A549 (cell line): ENCODE results near the gene SNX3. TPM values are rescaled to one million over a fixed set of nuclear protein-coding genes. Genes with fewer than 3 reads are reported as not detected.

Experiments used
- ATAC-seq, 2 experiments: fragments of 200-7000 bp in 1 of 2; fragments of >200 bp in 1 of 2; cut with Nextera tagmentation in 1 of 2; cut with Tn5 transposase in 1 of 2; 3 replicates each; pipeline versions ENCODE4 v1.8.0 to v1.9.1; 2018 to 2020; ENCODE audit warnings: mild to moderate bottlenecking in 1 of 2, moderate library complexity in 1 of 2
- CTCF ChIA-PET: fragments of 300-600 bp; sonication (Branson Sonifier 250); formaldehyde crosslinking; extraction: SDS; loops from one replicate; lab custom pipeline; 2021; ENCODE audit warnings: antibody characterized with exemption, inconsistent platforms; lab: Yijun Ruan, JAX
- POLR2A ChIA-PET: fragments of 350-600 bp; formaldehyde crosslinking; extraction: SDS; loops from one replicate; lab custom pipeline; 2021; ENCODE audit warnings: antibody characterized with exemption, inconsistent platforms; lab: Yijun Ruan, JAX
- DNase-seq, 2 experiments: peaks; one replicate each; pipeline versions ENCODE4 v3.0.0 to v3.0.0-alpha.2; 2011 to 2016; ENCODE audit warnings: low read depth in 1 of 2, low spot score in 1 of 2
- FAIRE-seq: peaks from 2 replicates; lab custom pipeline; 2011; peaks lifted over from hg19 to GRCh38; lab: Jason Lieb, UNC
- H3K27ac ChIP-seq, 2 experiments: fragments of >200 bp; sonication (Bioruptor Twin); formaldehyde crosslinking; 3 replicates each; pipeline ENCODE4 v1.5.1; 2016 to 2017
- H3K4me1 ChIP-seq: fragments of >200 bp; sonication (Bioruptor Twin); formaldehyde crosslinking; 3 replicates; pipeline ENCODE4 v1.6.1; 2016
- H3K4me2 ChIP-seq: fragments of >200 bp; sonication (Bioruptor Twin); formaldehyde crosslinking; 3 replicates; pipeline ENCODE4 v1.6.1; 2016
- H3K4me3 ChIP-seq: fragments of >200 bp; sonication (Bioruptor Twin); formaldehyde crosslinking; 3 replicates; pipeline ENCODE4 v1.5.1; 2016
- H3K9me3 ChIP-seq: fragments of >200 bp; sonication (Bioruptor Twin); formaldehyde crosslinking; 3 replicates; pipeline ENCODE4 v1.6.1; 2016
- ATOH8 ChIP-seq: fragments of 250-450 bp; sonication (Bioruptor Pico); IDR thresholded peaks from 2 replicates; pipeline ENCODE4 v1.5.0; 2020; ENCODE audit warnings: low read depth, mild to moderate bottlenecking, moderate library complexity
- BHLHE40 ChIP-seq: IDR thresholded peaks from 2 replicates; pipeline ENCODE4 v1.6.1; 2012; ENCODE audit warnings: low read depth, low read length, inconsistent platforms
- CBX2 ChIP-seq: fragments of 200-600 bp; sonication (generic); IDR thresholded peaks from 2 replicates; pipeline ENCODE4 v1.6.1; 2016; ENCODE audit warnings: low read depth, mild to moderate bottlenecking, borderline replicate concordance
- CBX8 ChIP-seq: fragments of 200-600 bp; sonication (generic); IDR thresholded peaks from 2 replicates; pipeline ENCODE4 v1.6.1; 2016
- ESRRA ChIP-seq: fragments of 150-350 bp; IDR thresholded peaks from 2 replicates; pipeline ENCODE4 v1.6.1; 2014; ENCODE audit warnings: mild to moderate bottlenecking, low read length, borderline replicate concordance
- HMGXB4 ChIP-seq: fragments of 250-450 bp; sonication (Bioruptor Pico); IDR thresholded peaks from 2 replicates; pipeline ENCODE4 v1.5.0; 2021; ENCODE audit warnings: mild to moderate bottlenecking, moderate library complexity, borderline replicate concordance
- HOXA7 ChIP-seq: fragments of 250-450 bp; sonication (Bioruptor Pico); IDR thresholded peaks from 2 replicates; pipeline ENCODE4 v1.5.0; 2020; ENCODE audit warnings: mild to moderate bottlenecking, moderate library complexity
- HOXB13 ChIP-seq: fragments of 250-450 bp; sonication (Bioruptor Pico); IDR thresholded peaks from 2 replicates; pipeline ENCODE4 v1.5.0; 2020; ENCODE audit warnings: low read depth, mild to moderate bottlenecking, moderate library complexity
- KDM1A ChIP-seq: fragments of 200-600 bp; sonication (generic); IDR thresholded peaks from 2 replicates; pipeline ENCODE4 v1.6.1; 2016; ENCODE audit warnings: low read depth, mild to moderate bottlenecking
- MAFK ChIP-seq: fragments of 450-650 bp; IDR thresholded peaks from 2 replicates; pipeline ENCODE4 v1.6.1; 2014; ENCODE audit not compliant: partially characterized antibody
- MAX ChIP-seq: IDR thresholded peaks from 2 replicates; pipeline ENCODE4 v1.6.1; 2012
- MYC ChIP-seq: IDR thresholded peaks from 2 replicates; pipeline ENCODE4 v1.6.1; 2012; ENCODE audit warnings: mild to moderate bottlenecking, inconsistent platforms, low read length, improper control_type of control experiment, borderline replicate concordance
- POLR2A ChIP-seq: IDR thresholded peaks from 2 replicates; pipeline ENCODE4 v1.6.1; 2012; ENCODE audit warnings: mild to moderate bottlenecking, low read length
- POLR2AphosphoS2 ChIP-seq: conservative IDR thresholded peaks from 2 replicates; pipeline ENCODE4 v1.6.1; 2012; ENCODE audit warnings: low read length, improper control_type of control experiment, inconsistent platforms
- RAD21 ChIP-seq, 2 experiments: fragments of >200 bp in 1 of 2; sonication (Bioruptor Twin) in 1 of 2; formaldehyde crosslinking in 1 of 2; IDR thresholded peaks in 1 of 2; conservative IDR thresholded peaks in 1 of 2; 2 replicates in 1 of 2; 3 replicates in 1 of 2; pipeline ENCODE4 v1.6.1; 2012 to 2018; ENCODE audit warnings: inconsistent platforms in 1 of 2
- RNF2 ChIP-seq: fragments of 200-600 bp; sonication (generic); IDR thresholded peaks from 2 replicates; pipeline ENCODE4 v1.6.1; 2016; ENCODE audit warnings: low read depth, mild to moderate bottlenecking, antibody characterized with exemption, moderate library complexity, borderline replicate concordance
- ZC3H11A ChIP-seq: fragments of 450-650 bp; IDR thresholded peaks from 2 replicates; pipeline ENCODE4 v1.6.1; 2014; ENCODE audit warnings: antibody characterized with exemption, mild to moderate bottlenecking
- ZFP36 ChIP-seq: fragments of 450-650 bp; IDR thresholded peaks from 2 replicates; pipeline ENCODE4 v1.6.1; 2014; ENCODE audit warnings: borderline replicate concordance; ENCODE audit not compliant: partially characterized antibody
- WGBS: methylation state at CpG from one replicate; pipeline ENCODE4 v1.1.6; 2017; ENCODE audit errors: missing lambda C conversion rate; 5-methylcytosine and 5-hydroxymethylcytosine counted together
- polyA plus RNA-seq, 4 experiments: library from polyadenylated mRNA; depleted of rRNA in 3 of 4; stranded (reverse); fragments of >200 nt; fragmentation: RNase III in 1 of 4; extraction: RNeasy Plus Mini Kit Qiagen cat#74134 plus additional on column Dnase treatment in 1 of 4; gene quantifications; 2 replicates in 3 of 4; 3 replicates in 1 of 4; pipeline ENCODE4 v1.2.3, GENCODE V29; 2011 to 2017
- TF ChIP-seq, protein P1 (sequence below): fragments of 200-600 bp; sonication (generic); IDR thresholded peaks from 2 replicates; pipeline ENCODE4 v1.6.1; 2016; ENCODE audit warnings: antibody characterized with exemption, mild to moderate bottlenecking, moderate library complexity

SNX3 gene
- polyA plus RNA-seq, 2 of the 4 experiments (the other 2 are of a cell fraction), result 106 to 214 TPM

DNA sequence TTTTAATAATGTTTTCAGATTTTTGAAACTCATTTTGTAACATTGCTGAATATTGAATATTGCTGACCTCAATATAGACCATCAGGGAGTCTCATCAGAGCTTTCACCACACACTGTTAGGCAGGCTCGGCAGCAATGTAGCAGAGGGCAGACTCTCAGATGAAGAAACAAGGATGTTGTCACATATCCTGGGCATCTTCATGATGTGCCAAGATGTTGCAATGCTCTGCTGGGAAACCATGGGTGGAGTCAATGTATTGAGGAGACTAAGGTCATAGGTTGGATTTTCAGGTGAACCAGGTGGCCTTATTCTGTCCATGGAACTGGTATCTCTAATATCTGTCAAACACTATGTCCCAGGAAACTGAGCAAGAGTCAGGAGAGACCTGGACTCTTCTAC is 67.7 kb downstream of the SNX3 start:
- TF ChIP-seq ZFP36, result no peak
- TF ChIP-seq, all 56 proteins: peak for 0
- Histone ChIP-seq H3K4me1 (no peaks in the 10 kb centered on the region), H3K4me2 (no peak overlapping the region), H3K9me3 (no peaks in the 10 kb centered on the region), H3K4me3 (no peak overlapping the region), H3K27ac (no peak overlapping the region)
- ATAC-seq (no peak), DNase-seq (no peak), FAIRE-seq (no peak)
- CTCF ChIA-PET, result interaction anchor here (1.5 kb wide), 1 partner anchor 299 kb away, joined by 3 read pairs; no protein-coding TSS in a partner anchor
- POLR2A ChIA-PET, result no interaction called here
- 57% methylated on average over 1 of the region's 1 CpG for WGBS

- H3K27ac ChIP-seq, result no peak overlapping the region
- no peak for TF ChIP-seq POLR2AphosphoS2
- TF ChIP-seq HMGXB4 (CRISPR knock-in tag), result no peak
- TF ChIP-seq CBX2, result no peak
- TF ChIP-seq MAFK, result no peak
- no peak for TF ChIP-seq MAX
- TF ChIP-seq, protein P1, sequence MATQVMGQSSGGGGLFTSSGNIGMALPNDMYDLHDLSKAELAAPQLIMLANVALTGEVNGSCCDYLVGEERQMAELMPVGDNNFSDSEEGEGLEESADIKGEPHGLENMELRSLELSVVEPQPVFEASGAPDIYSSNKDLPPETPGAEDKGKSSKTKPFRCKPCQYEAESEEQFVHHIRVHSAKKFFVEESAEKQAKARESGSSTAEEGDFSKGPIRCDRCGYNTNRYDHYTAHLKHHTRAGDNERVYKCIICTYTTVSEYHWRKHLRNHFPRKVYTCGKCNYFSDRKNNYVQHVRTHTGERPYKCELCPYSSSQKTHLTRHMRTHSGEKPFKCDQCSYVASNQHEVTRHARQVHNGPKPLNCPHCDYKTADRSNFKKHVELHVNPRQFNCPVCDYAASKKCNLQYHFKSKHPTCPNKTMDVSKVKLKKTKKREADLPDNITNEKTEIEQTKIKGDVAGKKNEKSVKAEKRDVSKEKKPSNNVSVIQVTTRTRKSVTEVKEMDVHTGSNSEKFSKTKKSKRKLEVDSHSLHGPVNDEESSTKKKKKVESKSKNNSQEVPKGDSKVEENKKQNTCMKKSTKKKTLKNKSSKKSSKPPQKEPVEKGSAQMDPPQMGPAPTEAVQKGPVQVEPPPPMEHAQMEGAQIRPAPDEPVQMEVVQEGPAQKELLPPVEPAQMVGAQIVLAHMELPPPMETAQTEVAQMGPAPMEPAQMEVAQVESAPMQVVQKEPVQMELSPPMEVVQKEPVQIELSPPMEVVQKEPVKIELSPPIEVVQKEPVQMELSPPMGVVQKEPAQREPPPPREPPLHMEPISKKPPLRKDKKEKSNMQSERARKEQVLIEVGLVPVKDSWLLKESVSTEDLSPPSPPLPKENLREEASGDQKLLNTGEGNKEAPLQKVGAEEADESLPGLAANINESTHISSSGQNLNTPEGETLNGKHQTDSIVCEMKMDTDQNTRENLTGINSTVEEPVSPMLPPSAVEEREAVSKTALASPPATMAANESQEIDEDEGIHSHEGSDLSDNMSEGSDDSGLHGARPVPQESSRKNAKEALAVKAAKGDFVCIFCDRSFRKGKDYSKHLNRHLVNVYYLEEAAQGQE, result no peak
- TF ChIP-seq, all 56 proteins: peak for 0
- no peaks in the 10 kb centered on the region for H3K9me3 ChIP-seq
- DNase-seq (no peak), FAIRE-seq (no peak), ATAC-seq (no peak)
- H3K4me1 ChIP-seq, result no peaks in the 10 kb centered on the region
- 70% methylated on average over 9 of the region's 9 CpGs for WGBS
- no peak overlapping the region for H3K4me2 ChIP-seq
- POLR2A ChIA-PET, result no interaction called here
- CTCF ChIA-PET, result no interaction called here
- H3K4me3 ChIP-seq, result no peak overlapping the region
Measured at GRCh38 chr6:108187519-108187918, 73.3 kb downstream of the SNX3 start.

DNA sequence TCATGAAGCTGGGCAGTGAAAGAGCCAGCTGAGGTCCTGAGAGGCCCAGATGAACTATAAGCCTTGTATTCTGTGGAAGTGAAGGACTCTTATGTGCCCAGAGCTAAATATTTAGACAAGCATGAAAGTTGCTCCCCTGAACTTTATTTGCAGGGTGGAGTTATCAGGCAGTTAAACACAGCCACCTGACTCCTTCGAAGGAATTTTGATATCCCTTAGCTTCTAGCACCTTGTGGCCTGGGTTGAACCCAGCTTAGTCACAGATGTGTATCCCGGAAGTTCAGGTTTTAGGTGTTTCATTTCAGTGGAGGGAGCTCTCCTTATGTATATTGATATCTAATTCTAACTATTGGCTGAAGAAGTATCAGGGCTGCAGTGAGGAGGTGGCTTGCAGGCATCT is 74.6 kb downstream of the SNX3 start:
- no peak overlapping the region for H3K4me3 ChIP-seq
- WGBS, result 16% methylated on average over 2 of the region's 2 CpGs
- H3K4me2 ChIP-seq, result no peak overlapping the region
- H3K4me1 ChIP-seq, result no peaks in the 10 kb centered on the region
- ATAC-seq (no peak), FAIRE-seq (no peak), DNase-seq (no peak)
- no peak overlapping the region for H3K27ac ChIP-seq
- CTCF ChIA-PET, result no interaction called here
- no peaks in the 10 kb centered on the region for H3K9me3 ChIP-seq
- no peak for TF ChIP-seq KDM1A
- no peak for TF ChIP-seq ATOH8
- POLR2A ChIA-PET, result no interaction called here

DNA sequence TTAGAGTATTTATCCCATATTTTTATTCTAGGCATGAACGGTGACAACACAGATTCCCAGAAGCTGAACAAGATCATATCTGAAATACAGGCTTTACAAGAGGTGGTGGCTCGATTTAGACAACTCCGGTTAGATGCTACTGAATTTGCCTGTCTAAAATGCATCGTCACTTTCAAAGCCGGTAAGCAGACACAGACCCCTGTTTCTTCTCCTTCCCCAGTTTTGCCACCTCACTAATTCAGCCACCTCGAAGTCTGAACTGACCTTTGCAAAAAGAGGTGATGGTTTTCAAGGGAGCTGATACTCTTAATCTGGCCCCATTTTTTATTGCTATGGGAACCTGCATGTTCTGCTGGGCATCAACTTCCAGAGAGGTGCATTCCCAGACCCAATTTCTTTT is 80.1 kb downstream of the SNX3 start:
- ATAC-seq, result no peak

More for the DNA sequence above, 80.1 kb downstream of the SNX3 start:
- DNase-seq (no peak), FAIRE-seq (no peak)
- no peak for TF ChIP-seq HOXA7
- no peak for TF ChIP-seq RNF2
- TF ChIP-seq MYC, result no peak
- TF ChIP-seq ZC3H11A, result no peak
- no peak for TF ChIP-seq HOXB13 (CRISPR knock-in tag)
- TF ChIP-seq ESRRA, result no peak
- TF ChIP-seq RAD21 (conservative IDR thresholded peaks at IDR 0.05 in 1 of 2, IDR thresholded peaks at IDR 0.05 in 1 of 2), result no peak
- no peak for TF ChIP-seq POLR2A
- TF ChIP-seq BHLHE40, result no peak
- TF ChIP-seq CBX8, result no peak
- H3K4me1 ChIP-seq, result no peaks in the 10 kb centered on the region
- H3K9me3 ChIP-seq, result no peaks in the 10 kb centered on the region
- no peak overlapping the region for H3K4me3 ChIP-seq
- WGBS, result 62% methylated on average over 6 of the region's 6 CpGs
- no peak overlapping the region for H3K27ac ChIP-seq
- POLR2A ChIA-PET, result no interaction called here
- CTCF ChIA-PET, result no interaction called here
- no peak overlapping the region for H3K4me2 ChIP-seq
